CD4-positive, alpha-beta T cell treated with Interleukin-1 beta for 1 hour (primary cell): ENCODE results near the gene INSR.
A peak's percentile ranks its signal among the peaks of the same experiment; 100 is the strongest.
"Not testable (repeated sequence)": the region's sequence is repeated elsewhere in the genome, so short reads cannot be mapped to it uniquely, and the experiment has no call there.

Experiments
- DNase-seq, 2 donors: peaks; one replicate each; pipeline ENCODE4 v3.0.0-alpha.2; 2020 to 2022

Gene INSR

DNA sequence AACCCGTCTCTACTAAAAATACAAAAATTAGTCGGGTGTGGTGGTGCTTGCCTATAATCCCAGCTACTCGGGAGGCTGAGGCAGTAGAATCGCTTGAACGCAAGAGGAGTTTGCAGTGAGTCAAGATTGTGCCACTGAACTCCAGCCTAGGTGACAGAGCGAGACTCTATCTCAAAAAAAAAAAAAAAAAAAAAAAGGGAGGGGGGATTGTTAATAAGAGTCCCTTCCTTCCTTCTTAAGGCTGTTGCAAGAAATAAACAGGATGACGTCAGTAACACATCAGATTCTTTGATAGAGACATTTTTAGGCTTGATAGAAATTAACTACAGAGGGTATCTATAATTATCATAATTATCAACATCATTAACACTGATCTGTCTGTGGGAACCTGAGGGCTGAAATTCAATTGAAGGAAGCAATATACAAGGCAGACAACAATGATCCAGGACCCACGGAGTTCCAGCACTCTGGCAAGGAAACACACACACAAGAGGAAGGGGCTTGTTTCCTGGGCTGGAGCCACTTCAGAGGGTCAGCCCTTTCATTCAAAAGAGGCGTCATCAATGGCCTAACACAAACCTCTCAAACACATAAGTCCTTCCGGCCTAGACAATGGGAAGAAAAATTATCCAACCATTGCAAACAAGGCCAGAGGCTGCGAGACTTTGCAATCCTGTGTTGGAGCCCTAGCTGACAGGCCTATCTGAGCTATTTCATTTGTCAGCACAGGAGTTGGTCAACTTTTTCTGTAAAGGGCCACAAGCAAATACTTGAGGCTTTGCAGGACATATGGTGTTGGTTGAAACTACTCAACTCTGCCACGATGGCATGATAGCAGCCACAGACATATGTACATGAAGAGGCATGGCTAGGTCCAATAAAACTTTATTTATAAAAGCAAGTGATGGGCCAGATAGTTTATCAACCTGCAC lies 105.2 kb downstream of the INSR start:
- peak in 1 of 2 donors; percentile 5 for DNase-seq

DNA sequence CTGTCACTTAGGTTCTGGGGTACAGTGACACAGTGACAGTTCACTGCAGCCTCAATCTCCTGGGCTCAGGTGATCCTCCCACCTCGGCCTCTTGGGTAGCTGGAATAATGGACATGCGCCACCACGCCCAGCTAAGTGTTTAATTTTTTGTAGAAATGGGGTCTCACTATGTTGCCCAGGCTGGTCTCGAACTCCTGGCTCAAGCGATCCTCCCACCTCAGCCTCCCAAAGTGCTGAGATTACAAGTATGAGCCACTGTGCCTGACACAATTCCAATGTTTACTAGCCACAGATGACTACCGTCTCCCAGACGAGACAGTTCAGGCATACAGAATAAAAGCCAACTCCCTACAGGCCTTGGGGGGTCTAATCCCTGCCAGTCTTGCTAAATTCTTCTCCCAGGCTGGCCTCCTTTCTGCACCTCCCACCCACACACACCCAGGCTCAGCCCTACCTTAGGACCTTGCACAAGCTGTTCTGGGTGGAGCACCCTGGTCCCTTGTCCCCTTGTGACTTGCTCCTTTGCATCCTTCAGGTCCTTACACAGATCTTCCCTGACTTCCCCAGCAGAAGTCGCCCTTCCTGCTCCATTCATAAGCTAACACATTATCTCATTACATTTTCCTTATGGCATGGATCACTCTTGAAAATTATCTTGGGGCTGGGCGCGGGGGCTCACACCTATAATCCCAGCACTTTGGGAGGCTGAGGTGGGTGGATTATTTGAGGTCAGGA lies 106.4 kb downstream of the INSR start:
- DNase-seq: no peak

DNA sequence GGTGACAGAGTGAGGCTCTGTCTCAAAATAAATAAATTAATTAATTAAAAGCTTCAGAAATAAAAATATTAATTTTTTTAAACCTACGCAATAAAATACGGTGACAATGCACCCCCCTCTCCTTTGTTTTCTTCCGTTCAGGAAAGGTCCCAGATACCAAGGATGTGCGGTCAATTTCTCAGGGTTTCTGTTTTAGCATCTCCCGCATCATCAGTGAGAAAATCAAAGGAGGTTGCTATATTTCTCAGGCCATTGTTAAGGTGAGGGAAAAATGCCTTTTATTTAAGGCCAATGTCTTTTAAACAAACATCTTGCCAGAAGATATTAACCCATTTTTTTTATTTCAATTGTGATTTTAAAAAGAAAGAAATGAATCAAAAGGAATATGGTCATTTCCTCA lies 111.7 kb downstream of the INSR start:
- no peak for DNase-seq

DNA sequence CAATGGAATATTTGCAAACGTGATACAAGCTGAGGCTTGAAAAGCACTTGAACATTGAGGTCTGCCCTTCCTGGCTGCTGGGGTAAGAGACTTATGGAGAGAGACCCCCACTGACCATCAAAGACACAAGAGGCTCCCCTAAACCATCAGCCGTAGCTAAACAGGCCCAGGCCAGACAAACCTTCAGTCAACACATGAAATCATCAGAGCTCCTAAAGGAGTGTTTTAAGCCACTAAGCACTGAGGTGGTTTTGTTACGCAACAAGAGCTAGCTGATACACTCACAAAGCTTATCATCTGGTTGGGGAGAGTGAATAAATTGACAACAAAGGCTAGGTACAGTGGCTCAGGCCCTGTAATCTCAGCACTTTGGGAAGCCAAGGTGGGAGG lies 114.3 kb downstream of the INSR start:
- no peak for DNase-seq

DNA sequence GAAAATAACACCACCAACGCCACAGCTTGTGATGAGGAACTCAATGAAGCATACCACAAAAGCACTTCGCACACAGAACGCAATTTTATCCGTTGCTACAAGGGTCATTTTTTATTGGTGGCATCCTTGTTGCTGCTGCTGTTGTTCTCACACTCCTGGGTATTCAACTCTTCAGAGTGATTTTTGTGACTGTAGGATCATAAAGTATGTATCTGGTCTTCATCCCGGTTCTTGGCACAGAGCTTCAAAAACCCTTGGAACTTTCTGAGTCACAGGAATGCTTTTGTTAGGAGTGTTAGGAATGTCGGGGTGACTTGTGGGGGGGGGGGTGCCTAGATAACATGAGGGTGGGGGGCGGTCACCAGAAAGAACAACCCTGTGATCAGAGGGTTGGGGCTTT lies 116.3 kb downstream of the INSR start:
- no peak for DNase-seq

DNA sequence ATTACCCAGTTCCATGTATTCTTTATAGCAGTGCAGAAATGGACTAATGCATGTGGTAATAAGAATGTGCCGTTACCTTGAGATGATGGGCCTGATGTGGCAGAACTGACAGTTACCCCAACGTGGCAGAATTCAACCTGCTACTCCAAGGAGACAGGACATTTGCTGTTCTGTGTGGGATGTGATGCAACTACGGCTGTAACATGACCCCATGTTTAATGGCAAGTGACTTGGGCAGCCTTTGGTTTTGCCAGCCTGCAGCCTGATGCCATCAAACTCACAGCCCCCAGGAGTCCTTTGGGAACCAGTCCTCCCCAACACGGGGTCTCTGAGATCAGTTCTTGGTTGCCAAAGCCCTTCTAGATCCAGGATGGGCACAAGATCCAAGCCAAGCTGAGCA lies 117.4 kb downstream of the INSR start:
- DNase-seq: no peak

DNA sequence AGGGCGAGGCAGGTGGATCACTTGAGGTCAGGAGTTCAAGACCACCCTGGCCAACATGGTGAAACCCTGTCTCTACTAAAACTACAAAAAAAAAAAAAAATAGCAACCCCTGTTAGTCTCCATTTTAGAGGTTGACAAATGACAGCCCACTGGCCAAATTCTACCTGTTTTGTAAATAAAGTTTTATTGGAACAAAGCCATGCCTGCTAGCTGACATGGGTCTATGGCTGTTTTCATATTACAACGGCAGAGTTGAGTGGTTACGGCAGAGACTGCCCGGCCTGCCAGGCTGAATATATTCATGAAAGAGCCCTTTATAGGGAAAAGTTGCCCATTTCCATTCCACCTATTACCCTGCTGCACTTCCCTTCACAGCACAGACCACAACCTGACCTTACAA lies 121.4 kb downstream of the INSR start:
- DNase-seq: no peak

DNA sequence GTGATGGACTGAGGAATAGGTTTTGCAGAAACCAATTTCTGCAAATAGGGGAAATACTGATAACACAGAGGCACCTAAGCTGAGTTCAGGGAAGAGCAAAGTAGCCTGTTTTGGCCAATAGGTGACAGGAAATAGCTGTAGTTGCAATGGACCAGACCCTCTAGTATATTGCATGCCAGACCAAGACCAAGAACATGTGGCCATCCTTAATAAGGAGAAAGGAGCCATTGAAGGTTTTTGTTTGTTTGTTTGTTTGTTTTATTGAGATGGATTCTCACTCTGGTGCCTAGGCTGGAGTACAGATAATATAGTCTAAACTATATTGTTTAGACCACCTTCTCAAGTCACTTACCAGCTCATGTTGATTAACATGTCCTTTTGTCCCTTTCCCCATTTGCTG lies 123.2 kb downstream of the INSR start:
- no peak for DNase-seq

DNA sequence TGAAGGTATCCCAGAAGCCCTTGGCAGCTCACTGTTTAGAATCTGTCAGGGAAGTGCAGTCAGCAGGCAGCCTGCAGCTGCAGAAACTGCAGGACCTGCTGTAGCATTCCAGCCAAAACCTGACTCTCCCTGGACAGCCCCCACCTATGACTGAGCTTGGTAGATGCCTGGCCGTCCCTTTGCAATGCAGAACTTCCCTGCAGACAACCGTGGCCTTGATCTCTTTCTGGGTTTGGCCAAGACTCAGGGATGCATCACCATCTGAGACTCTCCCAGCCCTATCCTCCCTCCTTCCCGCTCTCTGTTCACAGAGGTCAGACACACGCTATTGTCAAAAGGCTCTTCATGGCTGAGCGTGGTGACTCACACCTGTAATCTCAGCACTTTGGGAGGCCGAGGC lies 125.3 kb downstream of the INSR start:
- no peak for DNase-seq

DNA sequence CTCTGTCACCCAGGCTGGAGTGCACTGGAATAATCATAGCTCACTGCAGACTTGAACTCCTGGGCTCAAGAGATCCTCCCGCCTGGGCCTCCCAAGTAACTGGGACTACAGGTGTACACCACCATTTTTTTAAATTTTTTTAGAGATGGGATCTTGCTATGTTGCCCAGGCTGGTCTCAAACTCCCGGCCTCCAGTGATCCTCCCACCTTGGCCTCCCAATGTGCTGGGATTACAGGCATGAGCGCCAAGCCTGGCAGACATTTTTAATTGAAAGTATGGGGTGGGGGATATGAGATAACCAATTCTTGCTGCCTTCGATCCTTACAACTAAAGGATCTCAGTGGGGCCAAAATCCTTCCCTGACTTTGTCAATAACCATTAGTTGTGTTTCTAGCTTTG lies 132.9 kb downstream of the INSR start:
- DNase-seq: no peak

DNA sequence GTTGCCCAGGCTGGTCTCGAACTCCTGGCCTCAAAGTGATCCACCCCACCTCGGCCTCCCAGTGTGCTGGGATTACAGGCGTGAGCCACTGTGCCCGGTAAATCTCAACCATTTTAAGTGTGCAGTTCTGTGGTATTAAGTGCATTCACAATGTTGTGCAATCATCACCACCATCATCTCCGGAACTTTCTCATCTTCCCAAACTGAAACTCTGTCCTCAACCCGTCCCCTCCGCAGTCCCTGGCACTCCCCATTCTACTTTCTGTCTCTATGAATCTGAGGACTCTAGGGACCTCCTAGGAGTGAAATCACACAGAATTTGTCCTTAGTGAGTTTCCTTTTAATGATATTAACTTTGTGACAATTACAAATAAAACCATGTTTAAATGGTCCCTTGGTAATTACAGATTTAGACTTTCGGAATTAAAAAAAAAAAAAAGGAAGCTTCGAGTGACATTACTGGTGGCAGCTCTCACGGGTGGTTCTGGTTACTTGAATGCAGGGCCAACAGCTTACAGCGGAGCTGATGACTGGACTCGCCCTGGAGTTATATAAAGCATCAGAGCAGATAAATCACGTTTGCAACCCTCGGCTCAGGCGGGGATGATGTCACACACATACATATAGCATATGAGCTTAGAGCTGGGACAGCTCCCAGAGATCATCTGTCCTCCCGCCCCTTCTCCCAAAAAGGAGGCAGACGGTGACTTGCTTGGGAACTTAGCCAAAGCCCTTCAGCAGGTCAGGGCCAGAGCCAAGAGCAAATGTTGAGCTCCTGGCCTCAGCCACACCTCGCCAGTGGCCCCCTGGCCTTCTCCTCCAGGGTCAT lies 134.9 kb downstream of the INSR start:
- peak in 1 of 2 donors; percentile 60 for DNase-seq

DNA sequence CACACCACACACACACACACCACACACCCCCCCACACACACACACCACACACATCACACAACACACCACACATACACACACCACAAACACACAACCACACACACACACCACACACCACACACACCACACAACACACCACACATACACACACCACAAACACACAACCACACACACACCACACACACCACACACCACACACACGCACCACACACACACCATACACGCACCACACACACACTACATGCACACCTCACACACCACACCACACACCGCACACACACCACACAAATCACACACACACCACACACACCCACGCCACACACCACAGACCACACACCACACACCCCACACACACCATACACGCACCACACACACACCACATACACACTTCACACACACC lies 141.2 kb downstream of the INSR start:
- DNase-seq: no peak

DNA sequence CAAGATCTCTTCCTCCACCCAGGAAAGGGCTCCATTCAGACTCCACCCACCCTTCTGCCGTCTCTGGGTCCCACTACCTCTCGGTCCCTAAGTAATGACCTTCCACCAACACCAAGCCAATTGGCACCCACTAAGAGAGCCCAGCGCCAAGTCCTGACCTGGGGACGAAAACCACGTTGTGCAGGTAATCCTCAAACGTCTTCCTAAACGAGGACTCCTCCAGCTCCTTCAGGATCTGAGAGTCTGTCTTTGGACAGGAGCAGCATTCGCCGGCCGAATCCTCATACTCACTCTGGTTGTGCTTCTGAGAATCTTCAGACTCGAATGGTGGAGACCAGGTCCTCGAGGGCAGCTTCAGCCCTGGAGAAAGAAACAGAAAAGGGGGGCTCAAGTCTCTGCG lies 141.6 kb downstream of the INSR start:
- no peak for DNase-seq

DNA sequence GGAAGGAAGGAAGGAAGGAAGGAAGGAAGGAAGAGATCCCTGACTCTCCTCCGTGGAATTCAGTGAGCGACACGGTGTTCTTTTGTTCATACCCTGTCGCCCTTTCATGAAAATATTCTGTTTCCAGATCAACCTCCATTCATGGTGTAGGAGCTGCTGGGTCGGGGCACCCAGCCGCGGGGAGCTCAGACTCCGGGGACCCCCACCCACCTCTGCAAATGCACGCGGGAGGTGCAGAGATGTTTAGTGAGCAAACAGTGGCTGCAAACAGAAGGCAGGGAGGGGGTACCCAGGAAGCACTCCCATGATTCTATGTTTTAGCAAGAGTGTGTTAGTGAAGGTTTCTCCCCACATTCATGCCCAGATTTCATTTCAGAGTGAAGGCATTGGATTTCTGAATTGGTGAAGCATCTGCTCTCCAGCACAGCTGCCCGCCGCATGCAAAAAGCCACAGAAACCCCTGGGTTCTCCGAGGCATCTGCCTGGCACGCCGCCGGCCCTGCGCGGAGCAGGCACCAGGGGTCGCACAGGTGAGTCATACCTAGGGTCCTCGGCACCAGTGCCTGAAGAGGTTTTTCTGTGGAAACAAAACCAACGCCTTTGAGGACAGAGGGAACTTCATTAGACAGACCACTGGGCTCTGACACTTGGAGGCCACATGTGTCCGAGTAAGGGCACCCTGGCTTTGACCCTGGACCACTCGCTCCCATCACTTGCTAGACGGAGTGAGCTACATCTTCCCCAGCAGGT lies 144.1 kb downstream of the INSR start:
- no peak for DNase-seq

DNA sequence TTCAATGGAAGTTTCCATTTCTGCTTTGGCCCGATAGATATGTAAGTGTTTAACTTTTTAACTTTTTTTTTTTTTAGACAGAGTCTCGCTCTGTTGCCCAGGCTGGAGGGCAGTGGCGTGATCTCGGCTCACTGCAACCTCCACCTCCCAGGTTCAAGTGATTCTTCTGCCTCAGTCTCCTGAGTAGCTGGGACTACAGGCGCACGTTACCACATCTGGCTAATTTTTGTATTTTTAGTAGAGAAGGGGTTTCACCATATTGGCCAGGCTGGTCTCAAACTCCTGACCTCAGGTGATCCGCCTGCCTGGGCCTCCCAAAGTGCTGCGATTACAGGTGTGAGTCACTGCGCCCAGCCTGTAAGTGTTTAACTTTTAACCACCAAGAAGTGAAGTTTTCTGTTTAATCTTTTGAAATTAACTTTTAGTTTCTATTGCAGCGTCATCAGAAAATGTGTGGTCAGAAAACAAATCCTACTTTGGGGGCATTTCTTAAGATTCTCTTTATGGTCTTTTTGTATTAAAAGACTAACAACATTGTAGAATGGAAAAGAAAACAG lies 147.0 kb downstream of the INSR start:
- not testable (repeated sequence) for DNase-seq

DNA sequence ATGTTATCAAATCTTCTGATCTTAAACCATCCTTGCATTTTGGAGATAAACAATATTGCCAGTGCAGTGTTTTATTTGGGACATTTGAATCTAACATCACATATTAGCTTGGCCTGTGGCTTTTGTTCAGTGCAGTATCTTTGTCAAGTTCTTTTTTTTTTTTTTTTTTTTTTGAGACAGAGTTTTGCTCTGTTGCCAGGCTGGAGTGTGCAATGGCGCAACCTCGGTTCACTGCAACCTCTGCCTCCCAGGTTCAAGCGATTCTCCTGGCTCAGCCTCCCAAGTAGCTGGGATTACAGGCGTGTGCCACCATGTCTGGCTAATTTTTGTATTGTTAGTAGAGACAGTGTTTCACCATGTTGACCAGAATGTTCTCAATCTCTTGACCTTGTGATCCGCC lies 148.1 kb downstream of the INSR start:
- not testable (repeated sequence) for DNase-seq

DNA sequence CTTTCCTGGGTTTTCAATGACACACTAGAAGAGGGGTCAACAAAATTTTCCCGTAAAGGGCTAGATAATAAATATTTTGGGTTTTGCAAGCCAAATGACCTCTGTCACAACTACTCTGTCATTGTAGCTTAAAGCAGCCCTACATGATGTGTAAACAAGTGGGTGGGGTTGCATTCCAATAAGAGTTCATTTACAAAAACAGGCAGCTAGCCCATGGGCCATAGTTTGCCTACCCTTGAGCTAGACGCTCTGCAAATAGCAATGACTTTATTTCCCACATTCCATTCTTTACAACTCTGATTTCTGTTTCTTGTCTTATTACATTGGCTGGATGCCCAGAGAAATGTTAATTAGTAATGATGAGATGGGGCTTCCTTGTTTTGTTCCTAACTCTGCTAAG lies 148.7 kb downstream of the INSR start:
- no peak for DNase-seq

DNA sequence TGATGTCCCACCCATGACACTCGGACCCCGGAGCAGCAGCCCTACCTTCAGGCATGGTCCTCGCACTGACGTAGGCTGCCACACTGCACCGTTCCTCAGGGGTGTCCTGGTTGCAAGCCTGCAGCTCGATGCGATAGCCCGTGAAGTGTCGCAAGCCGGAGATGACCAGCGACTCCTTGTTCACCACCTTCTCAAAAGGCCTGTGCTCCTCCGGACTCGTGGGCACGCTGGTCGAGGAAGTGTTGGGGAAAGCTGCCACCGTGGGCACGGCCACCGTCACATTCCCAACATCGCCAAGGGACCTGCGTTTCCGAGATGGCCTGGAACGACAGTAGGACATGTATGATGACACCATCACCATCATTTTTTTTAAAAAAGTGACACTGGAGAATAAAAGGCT lies 151.4 kb downstream of the INSR start:
- DNase-seq: no peak

DNA sequence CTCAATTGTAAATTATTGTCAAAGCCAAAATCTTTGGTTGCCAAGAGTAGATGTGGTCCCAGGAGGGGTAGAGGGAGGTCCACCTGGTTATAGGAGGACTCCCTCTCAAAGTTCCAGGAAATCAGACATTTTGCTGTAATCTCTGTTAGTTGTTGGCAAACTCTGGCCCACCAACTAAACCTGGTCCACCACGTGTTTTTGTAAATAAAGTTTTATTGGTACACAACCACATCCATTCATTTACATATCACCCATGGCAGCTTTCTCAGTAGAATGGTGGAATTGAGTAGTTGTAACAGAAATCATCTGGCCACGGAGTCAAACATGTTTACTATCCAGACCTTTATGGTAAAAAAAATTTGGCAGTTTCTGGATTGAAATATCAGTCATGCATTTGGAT lies 154.1 kb downstream of the INSR start:
- DNase-seq: no peak

DNA sequence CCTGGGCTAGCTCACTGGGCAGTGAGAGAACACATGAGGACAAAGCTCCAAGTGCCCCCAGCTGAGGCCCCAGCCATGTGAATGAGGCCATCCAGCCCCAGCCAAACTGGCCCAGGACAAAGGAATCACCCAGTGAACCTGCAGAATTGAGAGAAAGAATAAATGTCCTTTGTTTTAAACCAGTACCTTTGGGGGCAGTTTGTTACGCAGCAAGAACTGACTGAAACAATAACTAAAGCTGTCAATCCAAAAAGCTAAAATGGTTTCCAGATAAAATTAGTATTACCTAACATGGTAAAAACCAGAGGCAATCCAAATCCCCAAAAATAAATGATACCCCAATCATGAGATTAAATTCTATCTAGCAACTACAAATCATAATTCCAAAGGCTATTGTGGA lies 155.1 kb downstream of the INSR start:
- no peak for DNase-seq

DNA sequence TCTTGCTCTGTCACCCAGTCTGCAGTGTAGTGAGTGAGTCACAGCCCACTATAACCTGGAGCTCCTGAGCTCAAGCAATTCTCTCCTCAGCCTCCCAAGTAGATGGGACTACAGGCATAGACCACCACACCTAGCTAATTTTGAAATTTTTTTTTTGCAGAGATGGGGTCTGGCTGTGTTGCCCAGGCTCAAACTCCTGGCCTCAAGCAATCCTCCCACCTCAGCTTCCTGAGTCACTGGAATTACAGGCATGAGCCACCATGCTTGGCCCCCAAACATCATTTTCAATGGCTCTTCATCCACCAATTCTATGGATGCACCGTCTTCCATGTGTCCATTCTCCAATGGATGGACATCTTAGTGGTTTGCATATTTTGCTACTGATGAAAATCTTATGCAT lies 155.8 kb downstream of the INSR start:
- no peak for DNase-seq

DNA sequence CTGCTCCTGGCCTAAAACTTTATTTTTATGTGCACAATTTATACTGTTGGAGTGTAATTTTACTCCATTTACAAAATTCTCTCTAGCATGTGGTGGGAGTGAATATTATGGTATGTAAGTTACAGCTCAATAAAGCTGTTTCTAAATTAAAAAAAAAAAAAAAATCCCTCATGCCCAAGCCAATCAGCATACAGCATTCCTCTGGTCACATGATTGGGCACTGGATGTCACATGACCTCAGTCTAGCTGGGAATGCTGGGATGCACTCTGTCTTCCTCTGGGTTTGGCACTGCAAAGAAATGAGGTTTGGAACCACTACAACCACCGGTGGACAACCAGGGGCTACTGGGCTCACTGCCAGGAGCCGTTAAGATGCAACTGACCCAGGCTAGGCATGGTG lies 157.1 kb downstream of the INSR start:
- no peak for DNase-seq
